Measurements from ENCODE around the gene WDR20.

WDR20 gene

DNA sequence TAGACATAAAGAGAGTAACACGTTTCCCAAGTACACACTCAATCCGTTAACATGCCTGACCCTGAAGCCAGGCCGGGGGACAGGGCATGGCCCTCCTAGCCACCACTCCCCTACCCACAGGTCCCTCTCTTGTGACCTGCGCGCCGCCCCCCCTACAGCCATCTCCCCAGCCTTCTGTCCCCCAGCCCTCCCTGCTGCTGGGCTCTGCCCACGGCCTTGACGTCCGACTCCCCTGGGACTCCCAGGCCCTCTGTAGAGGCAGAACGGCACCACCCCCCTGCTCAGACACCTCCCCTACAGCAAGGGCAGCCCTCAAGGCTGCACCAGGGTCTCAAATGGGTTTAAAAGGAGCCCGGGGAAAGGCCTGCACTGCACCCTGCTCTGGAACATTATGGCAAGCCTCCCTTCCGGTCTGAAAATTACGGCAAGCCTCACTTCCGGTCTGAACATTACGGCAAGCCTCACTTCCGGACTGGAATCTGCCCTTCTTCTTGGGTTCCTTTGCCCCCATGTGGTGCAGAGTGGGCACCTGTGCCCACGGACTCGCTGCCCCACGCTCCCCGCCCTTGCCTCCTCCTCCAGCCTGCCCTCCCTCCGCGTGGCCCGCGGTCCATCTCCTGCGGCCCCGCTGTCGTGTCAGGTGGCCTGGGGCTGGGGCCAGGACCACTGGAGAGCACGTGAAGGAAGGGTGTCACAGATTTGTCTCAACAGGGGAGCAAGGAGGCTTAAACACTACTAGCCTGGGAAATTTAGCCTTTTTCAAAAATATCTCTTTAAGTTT is 87.7 kb downstream of the WDR20 start:
- DNase-seq (ENCODE audit: low spot score) = no peak
- TF ChIP-seq, protein P1, sequence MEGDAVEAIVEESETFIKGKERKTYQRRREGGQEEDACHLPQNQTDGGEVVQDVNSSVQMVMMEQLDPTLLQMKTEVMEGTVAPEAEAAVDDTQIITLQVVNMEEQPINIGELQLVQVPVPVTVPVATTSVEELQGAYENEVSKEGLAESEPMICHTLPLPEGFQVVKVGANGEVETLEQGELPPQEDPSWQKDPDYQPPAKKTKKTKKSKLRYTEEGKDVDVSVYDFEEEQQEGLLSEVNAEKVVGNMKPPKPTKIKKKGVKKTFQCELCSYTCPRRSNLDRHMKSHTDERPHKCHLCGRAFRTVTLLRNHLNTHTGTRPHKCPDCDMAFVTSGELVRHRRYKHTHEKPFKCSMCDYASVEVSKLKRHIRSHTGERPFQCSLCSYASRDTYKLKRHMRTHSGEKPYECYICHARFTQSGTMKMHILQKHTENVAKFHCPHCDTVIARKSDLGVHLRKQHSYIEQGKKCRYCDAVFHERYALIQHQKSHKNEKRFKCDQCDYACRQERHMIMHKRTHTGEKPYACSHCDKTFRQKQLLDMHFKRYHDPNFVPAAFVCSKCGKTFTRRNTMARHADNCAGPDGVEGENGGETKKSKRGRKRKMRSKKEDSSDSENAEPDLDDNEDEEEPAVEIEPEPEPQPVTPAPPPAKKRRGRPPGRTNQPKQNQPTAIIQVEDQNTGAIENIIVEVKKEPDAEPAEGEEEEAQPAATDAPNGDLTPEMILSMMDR (IDR thresholded peaks at IDR 0.05; ENCODE audit: extremely low read depth, missing control alignments) = no peak

DNA sequence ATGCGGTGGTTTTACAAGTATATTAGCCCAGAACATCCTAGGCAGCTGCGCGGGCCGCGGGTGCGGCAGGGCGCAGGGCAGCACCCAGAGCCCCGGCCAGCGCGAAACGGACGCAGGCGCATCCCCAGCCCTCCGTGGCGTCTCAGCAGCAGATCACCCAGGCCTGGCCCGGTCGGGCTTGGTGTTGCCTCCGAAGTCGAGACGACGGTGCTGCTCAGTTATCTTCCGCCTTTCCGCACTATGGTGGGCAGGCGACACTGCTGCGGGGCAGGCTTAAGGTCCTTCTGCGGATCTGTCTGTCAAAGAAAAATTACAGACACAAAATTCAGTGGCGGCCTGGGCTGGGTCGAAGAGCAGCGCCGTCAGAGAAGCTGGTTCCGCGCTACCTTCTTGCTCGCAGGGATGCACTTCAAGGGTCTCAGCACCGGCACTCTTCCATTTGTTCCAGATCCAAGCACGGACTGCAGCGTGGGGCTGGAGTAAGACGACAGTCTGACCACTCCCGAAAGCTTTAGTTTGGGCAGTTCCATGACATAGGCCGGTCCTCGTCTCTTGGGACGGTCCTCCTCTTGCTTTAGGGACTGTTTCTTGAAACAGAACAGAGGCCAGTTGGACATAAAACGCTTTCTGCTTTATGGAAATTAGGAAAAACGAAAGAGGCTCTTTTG is 89.5 kb downstream of the WDR20 start:
- DNase-seq (ENCODE audit: low spot score) = no peak
- TF ChIP-seq, protein P1 (IDR thresholded peaks at IDR 0.05; ENCODE audit: extremely low read depth, missing control alignments) = no peak

DNA sequence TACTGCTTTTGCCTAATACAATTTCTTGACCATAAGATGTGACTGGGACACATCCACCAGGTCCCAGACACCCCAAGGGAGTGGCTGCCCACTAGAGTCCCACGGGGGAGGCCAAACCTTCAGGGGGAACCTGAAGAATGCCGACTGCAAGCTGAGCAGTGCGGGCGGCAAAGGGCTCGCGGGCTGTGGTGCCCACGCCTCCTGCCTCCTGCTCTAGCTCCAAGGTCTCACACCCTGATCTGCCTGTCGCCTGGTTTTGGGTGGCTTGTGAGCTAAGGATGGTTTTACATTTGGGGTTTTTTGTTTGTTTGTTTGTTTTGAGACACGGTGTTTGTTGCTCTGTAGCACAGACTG is 90.0 kb downstream of the WDR20 start:
- DNase-seq (ENCODE audit: low spot score) = no peak
- TF ChIP-seq, protein P1 (IDR thresholded peaks at IDR 0.05; ENCODE audit: extremely low read depth, missing control alignments) = no peak

DNA sequence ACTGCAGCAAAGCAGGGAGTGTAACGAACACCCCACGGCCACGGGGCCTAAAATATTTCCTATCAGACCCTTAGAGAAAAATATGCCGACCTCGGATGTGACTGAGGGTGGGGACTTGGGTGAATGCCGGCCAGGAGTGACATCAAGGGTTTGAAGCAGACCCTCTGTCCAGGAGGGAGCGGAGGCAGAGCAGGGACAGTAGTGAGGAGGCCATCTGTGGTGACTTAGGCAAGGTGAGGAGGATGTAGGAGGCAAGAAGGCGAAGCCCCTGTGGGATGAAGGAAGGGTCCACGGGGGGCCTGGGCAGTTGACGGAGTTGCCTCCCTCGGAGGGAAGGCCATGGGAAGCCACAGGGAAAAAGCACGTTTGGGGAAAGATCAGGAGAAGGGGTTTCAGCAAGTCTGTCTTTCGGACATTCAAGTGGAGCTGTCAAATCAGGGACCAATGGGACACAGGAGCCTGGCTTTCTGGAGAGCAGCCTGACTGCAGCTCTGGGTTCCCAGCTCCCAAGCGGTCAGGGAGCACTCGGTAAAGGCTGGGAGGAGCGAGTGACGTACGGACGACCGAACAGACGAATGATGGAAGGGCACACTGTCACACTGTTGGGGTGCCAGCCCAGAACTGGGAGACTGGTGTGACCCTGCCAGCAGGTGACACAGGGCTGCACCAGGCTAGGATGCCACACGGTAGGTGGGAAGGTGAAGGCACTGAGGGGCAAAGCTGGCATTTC is 90.9 kb downstream of the WDR20 start:
- DNase-seq (ENCODE audit: low spot score) = no peak
- TF ChIP-seq, protein P1 (IDR thresholded peaks at IDR 0.05; ENCODE audit: extremely low read depth, missing control alignments) = no peak

DNA sequence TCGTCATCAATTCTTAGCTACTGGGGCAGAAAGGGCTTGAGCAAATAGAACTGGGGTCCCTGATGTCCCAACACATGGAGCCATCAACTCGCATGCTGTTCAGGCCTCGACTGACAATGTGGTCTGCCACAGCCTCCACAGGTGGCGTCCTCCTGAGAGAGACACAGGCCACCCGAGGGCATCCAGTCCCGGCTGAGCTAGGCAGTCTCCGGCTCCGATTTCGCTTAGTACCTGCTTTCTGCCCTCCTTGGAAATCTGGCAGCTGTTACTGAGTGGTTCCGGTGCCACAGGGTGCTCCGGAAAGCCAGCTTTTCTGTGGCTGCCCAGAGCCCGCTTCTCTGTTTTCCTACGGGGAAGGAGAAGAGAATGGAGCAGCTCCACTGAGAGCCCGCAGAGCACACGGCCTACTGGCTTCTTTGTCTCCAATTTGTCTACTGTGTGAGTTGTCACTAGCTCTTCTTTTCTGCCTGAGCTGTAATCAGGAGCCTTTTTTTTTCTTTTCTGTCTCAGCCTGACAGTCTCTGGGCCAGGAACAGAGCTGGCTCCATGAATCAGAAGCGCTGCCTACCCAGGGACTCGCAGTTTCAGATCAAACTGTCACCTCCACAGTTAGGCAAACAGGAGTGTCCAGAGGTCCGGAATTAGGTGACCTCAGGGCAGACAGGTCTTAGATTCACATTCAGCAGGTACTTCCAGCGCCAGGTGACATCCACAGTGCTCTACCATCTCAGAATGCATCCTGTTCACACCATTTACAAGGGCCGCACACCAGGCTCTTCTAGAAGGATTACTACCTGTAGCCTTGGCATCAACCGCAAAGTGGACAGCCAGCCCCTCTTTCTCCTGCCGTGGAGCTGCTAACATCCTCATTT is 92.0 kb downstream of the WDR20 start:
- TF ChIP-seq, protein P1 (IDR thresholded peaks at IDR 0.05; ENCODE audit: extremely low read depth, missing control alignments) = no peak
- DNase-seq (ENCODE audit: low spot score) = no peak

DNA sequence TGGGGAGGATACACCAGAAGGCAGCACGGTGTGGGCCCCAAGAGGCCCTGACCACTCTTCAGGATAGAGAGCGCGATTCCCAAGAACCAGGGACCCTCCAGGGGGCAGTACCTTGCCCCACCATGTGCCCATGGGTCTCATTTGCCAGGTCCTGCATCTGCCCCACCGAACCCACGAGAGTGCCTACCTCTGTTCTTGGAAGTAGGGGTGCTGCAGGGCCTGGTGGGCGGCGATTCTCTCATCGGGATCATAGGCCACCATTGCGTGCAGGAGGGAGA is 92.6 kb downstream of the WDR20 start:
- DNase-seq (ENCODE audit: low spot score) = no peak
- TF ChIP-seq, protein P1 (IDR thresholded peaks at IDR 0.05; ENCODE audit: extremely low read depth, missing control alignments) = no peak

Data from GM20000 (cell line).